Measurements from ENCODE around the gene PDE12.

- TF ChIP-seq GATA2 (IDR thresholded peaks at IDR 0.05; ENCODE audit: low read depth, low read length) (peak; percentile 76), GATA3 (IDR thresholded peaks at IDR 0.05; ENCODE audit: low read depth, low read length) (peak; percentile 64; the same call in 1 of the 2 replicates)
Observed at GRCh38 chr3:57530071-57530608, 25.9 kb upstream of the PDE12 start.
